SIG-M5 treated with dmso at 0.1 percent for 504 hours (cell line): ENCODE measurements around the gene ACMSD.
"Not testable (repeated sequence)": the region's sequence is repeated elsewhere in the genome, so short reads cannot be mapped to it uniquely, and the experiment has no call there.

Experiments
- DNase-seq: peaks from one replicate; lab custom pipeline; 2025; ENCODE audit not compliant: unreplicated experiment; lab: John Stamatoyannopoulos, UW

Gene ACMSD

GRCh38 chr2:134847582-134847981, 9.2 kb downstream of the ACMSD start:
- not testable (repeated sequence) for DNase-seq

DNA sequence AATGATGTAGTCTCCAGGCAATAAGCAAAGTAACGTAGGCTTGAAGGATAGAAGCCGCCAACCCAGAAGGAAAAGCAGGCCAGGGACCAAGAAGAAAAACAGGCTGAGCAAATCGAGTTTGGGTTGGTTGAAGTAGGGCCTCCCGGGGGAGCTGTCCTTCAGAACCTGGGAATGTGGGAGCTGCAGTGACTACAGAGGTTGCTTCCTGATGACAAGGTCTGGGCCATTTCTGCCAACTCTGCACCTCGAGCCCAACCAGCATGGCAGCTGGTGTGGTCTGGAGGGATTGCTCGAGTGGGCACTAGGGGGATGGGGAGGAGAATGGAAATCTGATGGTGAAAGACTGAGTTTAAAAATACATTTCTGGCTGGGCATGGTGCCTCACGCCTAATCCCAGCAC, 14.1 kb downstream of the ACMSD start:
- no peak for DNase-seq

DNA sequence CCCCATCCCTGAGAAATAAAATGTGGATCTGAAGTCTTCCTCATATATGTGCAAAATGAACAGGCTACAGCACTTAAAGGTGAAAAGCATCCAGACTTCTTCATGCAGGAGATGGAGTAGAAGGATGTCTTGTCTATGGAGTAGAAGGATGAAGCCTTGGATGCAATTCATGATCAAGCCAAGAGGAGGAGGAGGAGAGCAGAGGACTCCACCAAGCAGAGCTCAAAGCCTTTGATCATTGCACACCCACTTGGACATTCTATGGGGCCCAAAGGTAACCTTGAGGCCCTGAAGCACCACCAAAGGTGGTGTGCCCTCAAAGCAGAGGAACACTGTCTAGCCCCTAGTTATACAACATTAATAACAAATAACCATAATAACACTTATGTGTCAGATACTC, 17.3 kb downstream of the ACMSD start:
- no peak for DNase-seq

GRCh38 chr2:134858245-134858644, 19.8 kb downstream of the ACMSD start:
- DNase-seq: no peak

DNA sequence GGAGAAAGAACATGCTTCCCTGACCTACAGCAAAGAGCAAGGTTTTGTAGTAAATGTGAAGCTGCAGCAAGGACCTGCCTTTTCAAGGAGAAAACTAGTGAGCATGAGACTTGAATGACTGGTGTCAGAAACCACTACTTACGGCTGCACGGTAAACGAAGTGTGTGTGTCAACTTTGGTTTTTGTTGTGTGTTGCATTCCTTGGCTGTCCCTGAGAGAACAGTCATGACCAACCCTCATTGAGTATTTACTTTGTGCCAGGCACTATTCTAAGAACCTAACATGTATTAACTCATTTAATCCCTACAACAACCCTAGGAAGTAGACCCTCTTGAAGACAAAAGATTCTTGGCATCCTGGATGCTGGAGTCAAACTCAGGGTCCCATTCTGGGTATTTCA, 22.8 kb downstream of the ACMSD start:
- no peak for DNase-seq

GRCh38 chr2:134862069-134862468, 23.7 kb downstream of the ACMSD start:
- DNase-seq: no peak

- DNase-seq: no peak
Measured at GRCh38 chr2:134862674-134863073, 24.3 kb downstream of the ACMSD start.

- no peak for DNase-seq
Measured at GRCh38 chr2:134863446-134863845, 25.0 kb downstream of the ACMSD start.

- DNase-seq: no peak
Measured at GRCh38 chr2:134865067-134865787, 26.8 kb downstream of the ACMSD start.

DNA sequence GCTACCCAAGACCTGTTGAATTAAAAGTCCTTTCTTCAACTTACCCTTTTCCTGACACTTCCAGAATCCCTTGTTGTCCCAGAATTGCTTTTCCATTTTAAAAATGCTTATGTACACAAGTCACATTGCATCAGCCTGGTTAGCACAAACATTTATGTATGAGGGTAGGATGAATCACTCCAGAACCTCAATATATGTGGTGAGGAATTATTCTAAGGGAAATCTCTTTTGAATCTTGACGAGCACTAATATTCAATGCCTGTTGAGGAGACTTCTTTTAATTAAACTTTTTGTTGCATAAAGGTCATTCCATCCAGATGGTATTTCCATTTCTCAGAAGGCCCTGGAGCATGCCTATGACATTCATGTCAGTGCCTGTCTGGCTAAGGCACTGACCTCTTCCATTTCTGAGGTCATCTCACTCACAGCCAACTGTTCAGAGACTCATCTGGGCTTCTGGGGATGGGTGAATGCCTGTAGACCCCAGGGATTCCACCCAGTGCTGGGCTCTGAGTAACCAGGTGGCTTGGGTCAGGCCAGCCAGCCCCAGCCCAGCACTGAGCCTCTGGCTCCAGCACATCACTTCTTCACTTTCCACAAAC, 28.2 kb downstream of the ACMSD start:
- DNase-seq: no peak

GRCh38 chr2:134869946-134870736, 31.7 kb downstream of the ACMSD start:
- no peak for DNase-seq

GRCh38 chr2:134873152-134873551, 34.7 kb downstream of the ACMSD start:
- DNase-seq: no peak

- no peak for DNase-seq
Measured at GRCh38 chr2:134875309-134875708, 36.9 kb downstream of the ACMSD start.

- no peak for DNase-seq
Measured at GRCh38 chr2:134882773-134883172, 44.4 kb downstream of the ACMSD start.

DNA sequence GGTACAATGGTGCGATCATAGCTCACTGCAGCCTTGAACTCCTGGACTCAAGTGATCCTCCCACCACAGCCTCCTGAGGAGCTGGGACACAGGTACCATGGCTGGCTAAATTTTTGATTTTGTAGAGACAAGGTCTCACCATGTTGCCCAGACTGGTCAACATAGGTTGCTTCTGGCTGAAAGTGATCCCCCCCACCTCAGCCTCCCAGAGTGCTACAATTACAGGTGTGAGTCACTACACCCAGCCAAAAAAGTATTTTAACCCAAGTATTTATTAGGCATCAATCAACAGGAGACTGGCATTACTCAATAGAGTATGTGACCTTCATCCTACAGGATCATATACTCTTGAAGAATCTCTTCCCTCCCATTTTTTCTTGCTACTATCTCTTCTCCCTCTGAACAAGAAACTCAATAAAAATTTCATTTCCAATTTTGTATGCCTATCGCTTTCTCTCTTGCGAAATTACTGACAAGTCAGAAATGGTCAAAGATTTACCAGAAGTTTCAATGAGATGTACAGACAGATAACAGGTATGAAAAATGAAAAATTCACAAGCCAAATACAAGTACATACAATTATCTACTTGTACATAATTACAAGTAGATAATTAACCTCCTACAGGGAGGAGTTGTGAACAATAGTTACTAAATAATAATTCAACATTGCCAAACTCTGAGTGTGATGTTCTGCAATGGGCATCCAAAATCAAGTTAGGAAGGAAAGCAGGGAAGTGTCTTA, 45.3 kb downstream of the ACMSD start:
- no peak for DNase-seq

GRCh38 chr2:134884435-134884834, 46.0 kb downstream of the ACMSD start:
- no peak for DNase-seq

DNA sequence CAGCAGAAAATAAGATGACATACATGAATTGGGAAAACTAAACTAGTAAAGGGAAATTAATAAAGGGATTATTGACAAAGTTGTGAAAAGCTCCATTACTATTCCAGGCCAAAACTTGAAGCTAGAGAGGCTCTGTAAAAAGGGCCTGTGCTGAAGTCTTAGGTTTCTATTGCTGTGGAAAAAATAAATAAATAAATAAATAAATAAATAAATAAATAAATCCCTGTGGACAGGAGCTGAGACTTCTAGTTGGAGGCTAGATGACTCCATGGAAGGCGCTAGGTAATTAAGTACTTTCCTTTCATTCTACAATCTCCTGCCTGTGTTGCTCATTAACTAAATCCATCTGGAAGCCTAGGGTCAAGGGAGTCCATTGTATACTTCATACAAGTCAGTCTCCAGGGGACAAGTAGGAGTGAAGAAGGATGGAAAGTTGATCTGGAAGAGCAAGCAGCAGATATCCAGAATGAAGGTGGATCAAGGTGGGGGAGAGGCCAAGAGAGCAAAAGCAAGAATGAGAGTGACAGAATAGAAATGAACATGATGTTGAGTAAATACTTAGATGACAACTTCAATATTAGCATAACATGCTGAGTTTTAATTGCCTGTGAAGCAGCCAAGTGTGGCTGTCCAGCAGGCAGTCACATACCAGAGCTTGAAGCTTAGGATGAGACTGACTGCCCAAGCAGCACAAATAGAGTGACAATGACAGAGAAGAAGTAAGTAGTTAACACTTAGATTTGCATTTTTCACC, 54.0 kb downstream of the ACMSD start:
- no peak for DNase-seq

GRCh38 chr2:134897932-134898331, 59.5 kb downstream of the ACMSD start:
- DNase-seq: peak; percentile 30

GRCh38 chr2:134899204-134899603, 60.8 kb downstream of the ACMSD start:
- no peak for DNase-seq

- DNase-seq: no peak
Measured at GRCh38 chr2:134900151-134900550, 61.7 kb downstream of the ACMSD start.

DNA sequence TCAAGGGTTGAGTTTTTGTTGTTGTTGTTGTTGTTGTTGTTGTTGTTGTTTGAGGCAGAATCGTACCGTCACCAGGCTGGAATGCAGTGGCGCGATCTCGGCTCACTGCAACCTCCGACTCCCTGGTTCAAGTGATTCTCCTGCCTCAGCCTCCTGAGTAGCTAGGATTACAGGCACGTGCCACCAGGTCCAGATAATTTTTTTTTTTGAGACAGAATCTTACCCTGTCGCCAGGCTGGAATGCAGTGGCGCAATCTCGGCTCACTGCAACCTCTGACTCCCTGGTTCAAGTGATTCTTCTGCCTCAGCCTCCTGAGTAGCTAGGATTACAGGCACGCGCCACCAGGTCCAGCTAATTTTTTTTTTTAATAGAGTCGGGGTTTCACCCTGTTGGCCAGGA, 65.3 kb downstream of the ACMSD start:
- not testable (repeated sequence) for DNase-seq
